Activated naive CD4-positive, alpha-beta T cell treated with anti-CD3 and anti-CD28 coated beads, Interleukin-2, amount 50 U/mL, for 72 hours (primary cell): ENCODE measurements around the gene ZNF398. TPM values are rescaled to one million over a fixed set of nuclear protein-coding genes. Genes with fewer than 3 reads are reported as not detected.

Experiments used
- ATAC-seq, 2 donors: fragments of 150-1000 bp; cut with Tn5 transposase; 2 replicates each; pipeline ENCODE4 v1.10.0; 2021; ENCODE audit warnings: mild to moderate bottlenecking in 2 of 2, moderate library complexity in 2 of 2
- DNase-seq, 2 donors: peaks; one replicate each; pipeline ENCODE4 v3.0.0; 2021 to 2022; ENCODE audit warnings: low spot score in 2 of 2
- H3K27ac Mint-ChIP-seq, 2 donors: one replicate each; pipeline ENCODE4 v1.8.0; 2022; ENCODE audit warnings: mild to moderate bottlenecking in 2 of 2, mixed read lengths in 2 of 2
- H3K36me3 Mint-ChIP-seq, 2 donors: one replicate each; pipeline ENCODE4 v1.8.0; 2022; ENCODE audit warnings: mixed read lengths in 2 of 2
- H3K9me3 Mint-ChIP-seq, 2 donors: one replicate each; pipeline ENCODE4 v1.8.0; 2022; ENCODE audit warnings: mixed read lengths in 2 of 2
- total RNA-seq, 2 donors: library from RNA; stranded (reverse); gene quantifications; one replicate each; pipeline ENCODE4 v1.2.3, GENCODE V29; 2022

The ZNF398 gene
- total RNA-seq, 2 donors from 2014 or later: 6.6 to 8.7 TPM

DNA sequence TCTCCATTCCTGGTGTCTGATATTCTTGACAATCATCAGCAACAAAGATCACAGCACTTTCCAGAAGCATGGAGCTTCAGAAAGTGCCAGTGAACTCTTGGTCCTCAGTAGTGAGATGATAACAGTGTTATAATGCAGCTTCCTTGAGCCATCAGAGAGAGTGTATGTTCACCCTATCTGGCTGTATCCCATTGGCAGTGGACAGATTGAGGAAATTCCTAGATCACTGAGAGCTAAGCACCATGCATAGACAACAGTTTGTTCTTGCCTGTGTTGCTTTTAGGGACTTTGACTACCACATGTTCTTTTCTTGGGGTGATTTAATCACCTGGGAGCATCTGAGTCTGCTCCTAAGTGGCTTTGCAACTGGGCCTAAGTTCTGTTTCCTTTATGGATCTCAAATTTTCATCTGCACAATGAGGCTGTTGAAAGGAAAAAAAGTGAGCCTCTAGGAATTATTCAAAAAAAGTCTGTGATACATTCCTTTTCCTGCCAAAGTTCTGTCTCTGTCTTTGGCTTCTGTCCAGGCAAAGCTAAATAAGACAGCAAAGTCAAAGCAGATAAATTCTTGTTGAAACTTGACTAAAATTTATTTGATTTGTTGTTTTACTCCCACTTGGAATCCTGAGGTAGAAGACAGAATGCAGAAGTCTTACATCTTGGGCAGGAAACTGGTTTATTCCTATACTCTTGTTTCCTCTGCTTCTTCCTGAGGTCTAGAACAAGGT, 33.6 kb downstream of the ZNF398 start:
- Mint-ChIP-seq H3K9me3 (no peaks in the 10 kb centered on the region), H3K36me3 (peaks cover 15 to 19% of the 10 kb centered on the region in 2 donors), H3K27ac (peak overlapping the region in 1 of 2 donors; percentile 65)
- no peak for ATAC-seq
- DNase-seq: no peak

DNA sequence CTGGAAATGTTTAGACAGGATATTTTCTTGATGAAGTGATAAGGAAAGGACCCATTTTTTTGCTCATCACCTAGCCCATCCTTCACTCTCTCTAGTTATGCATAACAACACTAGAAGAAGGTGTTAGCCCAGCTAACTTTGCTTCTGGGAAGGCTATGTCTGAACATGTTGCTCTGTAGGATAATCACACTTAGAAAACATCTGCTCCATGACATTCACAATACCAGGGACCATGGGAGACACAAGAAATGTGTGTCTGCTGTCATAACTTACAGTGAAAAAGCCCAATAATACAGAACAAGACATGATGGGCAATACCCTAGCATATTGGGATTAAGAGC, 34.2 kb downstream of the ZNF398 start:
- ATAC-seq (no peak), DNase-seq (no peak)
- peaks cover 15 to 17% of the 10 kb centered on the region in 2 donors for H3K36me3 Mint-ChIP-seq
- no peaks in the 10 kb centered on the region for H3K9me3 Mint-ChIP-seq
- H3K27ac Mint-ChIP-seq: peak overlapping the region; percentile 41 to 65

DNA sequence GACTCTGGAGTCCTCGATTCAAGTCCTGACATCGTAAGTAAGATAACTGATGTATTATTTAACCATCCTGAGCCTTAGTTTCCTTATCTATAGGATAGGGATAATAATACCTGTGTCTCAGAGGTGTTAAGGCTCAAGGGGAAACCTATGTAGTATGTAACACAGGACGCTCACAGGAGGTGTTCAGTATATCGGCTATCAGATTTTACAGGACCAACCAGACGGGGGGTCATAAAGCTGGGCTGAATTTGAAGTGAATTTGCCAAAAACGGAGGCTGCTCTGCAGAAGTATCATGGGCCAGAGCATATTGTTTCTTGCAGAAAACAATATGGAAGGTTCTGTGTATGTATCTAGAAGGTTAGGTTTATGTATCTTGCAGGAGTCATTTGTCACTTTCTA, 37.0 kb downstream of the ZNF398 start:
- H3K36me3 Mint-ChIP-seq: peaks cover 0 to 8% of the 10 kb centered on the region in 2 donors
- ATAC-seq: no peak
- no peak for DNase-seq
- H3K9me3 Mint-ChIP-seq: no peaks in the 10 kb centered on the region
- peak overlapping the region in 1 of 2 donors; percentile 48 for H3K27ac Mint-ChIP-seq

DNA sequence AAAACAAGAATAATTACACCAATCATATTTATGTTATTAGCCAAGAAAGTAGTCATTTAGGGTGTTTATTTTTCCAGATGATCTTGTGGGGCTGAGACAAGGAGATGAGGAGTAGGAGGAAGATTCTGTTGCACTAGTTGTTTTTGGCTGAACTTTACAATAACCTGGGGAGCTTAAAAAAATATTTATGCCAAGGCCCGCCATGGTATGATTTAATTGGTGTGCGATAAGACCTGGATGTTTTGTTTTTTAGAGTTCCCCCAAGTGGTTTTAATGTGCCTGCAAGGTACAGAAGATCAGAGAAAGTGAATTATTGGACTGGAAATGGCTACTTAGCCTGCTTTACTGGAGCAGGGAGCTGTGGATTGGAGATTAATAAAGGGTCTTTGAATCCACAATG, 41.0 kb downstream of the ZNF398 start:
- Mint-ChIP-seq H3K9me3 (no peaks in the 10 kb centered on the region), H3K27ac (no peak overlapping the region), H3K36me3 (no peaks in the 10 kb centered on the region)
- DNase-seq: no peak
- no peak for ATAC-seq

DNA sequence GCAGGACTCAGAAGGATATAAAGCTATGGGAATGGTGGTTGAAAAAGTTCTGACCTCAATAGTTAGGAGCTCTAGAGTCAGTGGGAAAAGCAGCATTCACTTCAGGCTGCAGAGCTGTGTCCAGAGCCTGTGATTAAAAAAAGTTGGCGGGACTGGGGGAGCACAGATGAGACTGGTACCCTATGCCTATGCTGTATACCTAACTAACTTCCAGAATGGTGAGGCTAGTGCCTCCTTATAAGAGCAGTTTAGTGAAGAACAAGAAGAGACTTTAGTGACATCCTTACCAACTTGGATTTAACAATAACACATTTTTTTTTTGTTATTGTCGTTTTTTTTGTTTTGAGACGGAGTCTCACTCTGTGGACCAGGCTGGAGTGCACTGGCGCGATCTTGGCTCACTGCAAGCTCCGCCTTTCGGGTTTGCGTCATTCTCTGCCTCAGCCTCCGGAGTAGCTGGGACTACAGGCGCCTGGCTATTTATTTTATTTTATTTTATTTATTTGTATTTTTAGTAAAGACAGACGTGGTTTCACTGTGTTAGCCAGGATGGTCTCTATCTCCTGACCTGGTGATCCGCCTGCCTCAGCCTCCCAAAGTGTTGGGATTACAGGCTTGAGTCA, 41.5 kb downstream of the ZNF398 start:
- no peak for DNase-seq
- H3K27ac Mint-ChIP-seq: no peak overlapping the region
- H3K9me3 Mint-ChIP-seq: no peaks in the 10 kb centered on the region
- ATAC-seq: no peak
- no peaks in the 10 kb centered on the region for H3K36me3 Mint-ChIP-seq

DNA sequence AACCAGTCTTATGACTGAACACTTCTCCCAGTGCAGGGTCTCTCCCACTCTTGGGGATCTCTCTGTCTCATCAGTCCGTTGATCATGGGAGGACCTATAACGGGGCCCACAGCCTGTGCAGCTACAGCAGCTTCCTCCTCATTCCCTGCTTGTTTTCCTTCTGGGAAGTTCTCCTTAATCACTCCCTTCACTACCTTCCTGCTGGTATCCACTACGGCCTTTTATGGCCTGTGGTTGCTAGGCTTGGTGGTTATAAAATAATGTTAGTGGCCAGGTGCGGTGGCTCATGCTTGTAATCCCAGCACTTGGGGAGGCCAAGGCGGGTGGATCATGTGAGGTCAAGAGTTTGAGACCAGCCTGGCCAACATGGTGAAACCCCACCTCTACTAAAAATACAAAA, 44.6 kb downstream of the ZNF398 start:
- ATAC-seq: no peak
- Mint-ChIP-seq H3K27ac (peak overlapping the region in 1 of 2 donors; percentile 65), H3K9me3 (no peaks in the 10 kb centered on the region), H3K36me3 (peaks cover 9 to 10% of the 10 kb centered on the region in 2 donors)
- no peak for DNase-seq

DNA sequence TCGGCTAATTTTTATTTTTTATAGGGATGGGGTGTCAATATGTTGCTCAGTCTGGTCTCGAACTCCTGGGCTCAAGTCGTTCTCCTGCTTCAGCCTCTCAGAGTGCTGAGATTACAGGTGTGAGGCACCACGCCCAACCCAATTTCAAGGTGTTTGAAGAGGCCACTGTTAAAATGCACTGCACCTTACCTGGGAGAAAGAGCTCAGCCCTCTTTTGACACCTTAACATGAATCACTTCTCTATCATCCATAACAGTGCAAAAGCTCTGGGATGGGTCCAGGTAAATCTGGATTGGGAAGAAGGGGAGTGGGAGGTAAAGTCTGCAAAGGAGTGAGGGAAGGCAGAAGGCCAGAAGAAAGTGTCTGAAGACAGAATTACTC, 47.5 kb downstream of the ZNF398 start:
- Mint-ChIP-seq H3K27ac (peak overlapping the region; percentile 82 to 90), H3K36me3 (peaks cover 31 to 35% of the 10 kb centered on the region in 2 donors), H3K9me3 (no peaks in the 10 kb centered on the region)
- no peak for ATAC-seq
- no peak for DNase-seq

DNA sequence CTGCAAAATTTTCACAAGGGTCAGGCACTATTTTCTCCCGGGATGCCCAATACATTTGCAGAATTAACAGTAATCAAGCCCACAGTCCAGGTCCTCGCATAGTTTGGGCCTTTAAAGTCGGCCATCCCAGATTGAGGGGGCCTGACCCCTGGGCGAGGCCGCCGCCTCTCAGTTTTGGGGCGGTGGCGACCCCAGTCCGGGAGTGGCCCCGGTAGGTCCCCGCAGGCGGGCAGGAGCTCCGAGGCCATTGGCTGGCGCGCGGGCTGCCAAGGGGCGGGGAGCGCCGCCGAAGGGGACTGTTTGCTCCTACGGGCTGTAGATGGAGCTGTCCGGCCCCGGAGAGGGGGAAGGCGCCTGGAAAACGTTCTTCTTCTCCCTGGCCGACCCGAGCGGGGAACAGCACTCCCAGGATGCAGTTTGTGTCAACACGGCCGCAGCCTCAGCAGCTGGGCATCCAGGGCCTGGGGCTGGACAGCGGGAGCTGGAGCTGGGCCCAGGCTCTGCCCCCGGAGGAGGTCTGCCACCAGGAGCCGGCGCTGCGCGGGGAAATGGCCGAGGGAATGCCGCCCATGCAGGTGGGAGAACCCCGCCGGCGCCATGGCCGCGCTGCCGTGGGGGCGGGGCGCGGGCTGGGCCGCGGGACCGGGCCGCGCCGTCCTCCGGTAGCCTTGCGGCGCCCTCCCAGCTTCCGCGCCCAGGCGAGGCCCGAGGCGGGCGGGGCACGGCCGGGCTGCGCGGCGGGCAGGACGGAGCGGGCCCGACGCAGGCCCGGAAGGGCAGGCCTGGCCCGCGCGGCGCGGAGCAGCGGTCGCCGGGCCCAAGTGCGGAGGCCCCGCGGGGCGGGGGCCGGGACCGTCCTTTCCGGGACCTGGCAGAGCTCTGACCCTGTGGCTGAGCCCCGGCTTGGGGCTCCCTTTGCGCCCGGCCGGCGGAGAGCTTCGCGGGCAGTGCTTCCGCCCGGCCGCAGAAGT, 48.2 kb downstream of the ZNF398 start, which contains the start of gene ZNF282:
ZNF282 (plus strand) TSS at position 367 of the 971 bp plus-strand sequence; CDS start at position 411, 44 bp downstream.
- peak; percentile 84 to 86 for DNase-seq
- peak; percentile 94 to 96 for ATAC-seq
- Mint-ChIP-seq H3K27ac (peak within 1 kb of the TSS; percentile 90 to 99), H3K36me3 (peaks cover 38 to 42% of the 10 kb centered on the region in 2 donors), H3K9me3 (no peaks in the 10 kb centered on the region)

DNA sequence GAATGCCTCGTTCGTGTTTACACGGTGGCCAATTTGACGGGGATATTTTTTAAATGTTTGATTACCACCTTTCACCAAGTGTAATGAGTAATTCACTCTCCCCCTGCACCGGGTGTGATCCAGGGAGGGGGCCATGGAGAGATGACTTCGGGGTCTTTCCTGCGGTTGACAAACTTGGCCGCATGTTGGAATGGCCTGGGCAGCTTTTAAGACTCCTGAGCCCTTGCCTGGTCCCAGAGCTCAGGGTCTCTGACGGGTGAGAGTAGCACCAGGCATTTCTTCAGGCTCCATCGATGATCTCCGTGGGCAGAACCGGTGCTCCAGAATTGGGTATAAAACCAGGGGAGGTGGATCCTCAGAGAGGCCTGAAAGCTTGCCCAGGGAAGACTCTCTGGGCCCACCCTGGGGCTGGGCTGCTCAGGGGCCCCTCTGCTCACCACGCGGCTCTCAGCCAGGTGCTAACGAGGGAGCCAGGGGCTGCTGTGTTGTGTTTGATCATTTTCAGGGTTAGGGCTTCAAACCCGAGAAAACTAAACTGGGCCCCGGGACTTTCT, 49.0 kb downstream of the ZNF398 start:
- Mint-ChIP-seq H3K36me3 (peaks cover 45 to 50% of the 10 kb centered on the region in 2 donors), H3K27ac (peak overlapping the region; percentile 90 to 99), H3K9me3 (no peaks in the 10 kb centered on the region)
- DNase-seq (peak in 1 of 2 donors; percentile 16), ATAC-seq (peak; percentile 3 to 13)

DNA sequence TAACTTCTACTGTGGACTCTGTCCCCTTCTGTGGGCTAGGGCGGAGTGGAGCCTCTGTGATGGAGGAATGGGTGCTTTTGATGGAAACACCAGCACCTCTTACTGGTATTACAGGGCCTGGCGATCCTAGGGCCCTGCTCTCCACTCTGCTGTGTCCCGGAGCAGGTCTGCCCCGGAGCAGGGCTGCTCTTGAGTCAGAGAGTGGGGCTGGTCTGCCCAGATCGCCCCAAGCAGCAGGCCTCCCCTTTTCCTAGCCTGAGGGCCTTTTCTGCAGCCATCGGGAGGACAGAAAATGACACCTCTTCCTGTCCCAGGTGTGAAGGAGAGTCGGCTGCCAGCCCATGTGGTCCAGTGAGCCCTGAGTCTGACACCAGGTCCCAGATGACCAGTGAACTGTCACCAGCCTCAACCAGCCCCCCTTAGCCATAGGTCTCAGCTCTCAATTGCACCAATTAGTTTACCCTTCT, 49.5 kb downstream of the ZNF398 start:
- ATAC-seq: peak; percentile 2 to 7
- H3K36me3 Mint-ChIP-seq: peaks cover 49 to 55% of the 10 kb centered on the region in 2 donors
- DNase-seq: no peak
- no peaks in the 10 kb centered on the region for H3K9me3 Mint-ChIP-seq
- peak overlapping the region; percentile 90 to 99 for H3K27ac Mint-ChIP-seq

DNA sequence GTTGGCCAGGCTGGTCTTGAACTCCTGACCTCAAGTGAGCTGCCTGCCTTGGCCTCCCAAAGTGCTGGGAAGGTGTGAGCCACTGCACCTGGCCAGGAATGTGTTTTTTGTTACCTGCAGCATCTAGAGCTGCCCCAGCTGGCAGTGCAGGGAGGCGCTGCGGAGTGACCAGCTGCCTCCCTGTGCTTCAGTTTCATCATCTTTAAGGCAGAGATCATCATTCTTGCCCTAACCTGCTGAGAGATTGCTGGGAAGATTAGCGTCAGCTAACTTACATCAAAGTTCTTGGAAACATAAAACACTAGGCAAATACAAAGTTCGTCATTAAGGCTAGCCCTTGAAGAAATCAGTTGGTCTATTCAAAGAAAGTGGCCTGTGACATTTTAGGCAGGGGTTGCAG, 50.4 kb downstream of the ZNF398 start:
- H3K36me3 Mint-ChIP-seq: peaks cover 52 to 60% of the 10 kb centered on the region in 2 donors
- no peak for DNase-seq
- peak overlapping the region in 1 of 2 donors; percentile 90 for H3K27ac Mint-ChIP-seq
- no peaks in the 10 kb centered on the region for H3K9me3 Mint-ChIP-seq
- no peak for ATAC-seq

DNA sequence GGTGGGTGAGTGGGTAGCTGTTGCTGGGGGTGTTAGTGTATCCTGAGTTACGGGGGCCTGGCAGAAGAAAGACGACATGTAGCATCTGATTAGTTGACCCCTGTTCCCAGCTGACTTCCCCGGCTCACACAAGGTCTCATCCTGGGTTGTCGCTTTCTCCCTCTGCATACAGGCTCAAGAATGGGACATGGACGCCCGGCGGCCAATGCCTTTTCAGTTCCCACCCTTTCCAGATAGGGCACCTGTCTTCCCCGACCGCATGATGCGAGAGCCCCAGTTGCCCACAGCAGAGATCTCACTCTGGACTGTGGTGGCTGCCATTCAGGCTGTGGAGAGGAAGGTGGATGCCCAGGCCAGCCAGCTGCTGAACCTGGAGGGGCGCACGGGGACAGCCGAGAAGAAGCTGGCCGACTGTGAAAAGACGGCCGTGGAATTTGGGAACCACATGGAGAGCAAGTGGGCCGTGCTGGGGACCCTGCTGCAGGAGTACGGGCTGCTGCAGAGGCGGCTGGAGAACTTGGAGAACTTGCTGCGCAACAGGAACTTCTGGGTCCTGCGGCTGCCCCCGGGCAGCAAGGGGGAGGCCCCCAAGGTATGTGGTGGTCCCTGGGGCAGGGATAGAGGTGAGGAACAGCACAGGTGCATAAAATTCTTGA, 51.0 kb downstream of the ZNF398 start:
- ATAC-seq (no peak), DNase-seq (no peak)
- no peak overlapping the region for H3K27ac Mint-ChIP-seq
- no peaks in the 10 kb centered on the region for H3K9me3 Mint-ChIP-seq
- peaks cover 58 to 66% of the 10 kb centered on the region in 2 donors for H3K36me3 Mint-ChIP-seq

DNA sequence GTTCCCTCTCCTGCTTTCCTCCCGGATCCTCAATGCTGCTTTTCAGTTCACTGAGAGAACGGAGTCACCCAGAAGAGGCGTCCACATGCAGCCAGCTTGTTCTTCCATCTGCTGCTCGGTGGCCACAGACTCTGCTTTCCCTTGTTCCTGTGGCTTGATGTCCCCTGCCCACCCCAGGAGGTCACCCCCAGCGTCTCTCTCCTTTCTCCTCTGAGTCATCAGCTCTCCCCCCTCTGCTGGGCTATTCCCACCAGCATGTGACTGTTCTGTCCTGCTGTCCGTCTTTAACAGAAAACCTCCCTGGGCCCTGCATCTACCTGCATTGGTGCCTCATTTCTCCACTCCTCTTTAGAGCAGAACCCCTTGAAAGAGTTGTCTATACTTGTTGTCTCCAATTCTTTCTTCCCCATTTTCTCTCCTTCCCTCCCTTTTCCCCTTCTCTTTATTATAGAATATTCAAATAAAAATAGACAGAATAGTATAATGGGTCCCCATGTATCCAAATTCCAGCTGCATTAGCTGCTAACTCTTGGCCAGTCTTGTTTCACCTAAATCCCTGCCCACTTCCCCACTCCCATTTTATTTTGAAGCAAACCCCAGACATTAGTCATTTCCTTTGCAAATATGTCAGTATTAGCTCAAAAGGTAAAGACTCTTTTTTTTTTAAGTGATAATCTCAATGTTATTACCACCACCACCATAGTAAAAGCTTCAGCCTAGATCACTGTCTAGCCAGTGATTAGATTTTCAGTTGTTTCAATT, 52.2 kb downstream of the ZNF398 start:
- H3K27ac Mint-ChIP-seq: peak overlapping the region in 1 of 2 donors; percentile 19
- ATAC-seq (no peak), DNase-seq (no peak)
- no peaks in the 10 kb centered on the region for H3K9me3 Mint-ChIP-seq
- H3K36me3 Mint-ChIP-seq: peaks cover 67 to 75% of the 10 kb centered on the region in 2 donors

DNA sequence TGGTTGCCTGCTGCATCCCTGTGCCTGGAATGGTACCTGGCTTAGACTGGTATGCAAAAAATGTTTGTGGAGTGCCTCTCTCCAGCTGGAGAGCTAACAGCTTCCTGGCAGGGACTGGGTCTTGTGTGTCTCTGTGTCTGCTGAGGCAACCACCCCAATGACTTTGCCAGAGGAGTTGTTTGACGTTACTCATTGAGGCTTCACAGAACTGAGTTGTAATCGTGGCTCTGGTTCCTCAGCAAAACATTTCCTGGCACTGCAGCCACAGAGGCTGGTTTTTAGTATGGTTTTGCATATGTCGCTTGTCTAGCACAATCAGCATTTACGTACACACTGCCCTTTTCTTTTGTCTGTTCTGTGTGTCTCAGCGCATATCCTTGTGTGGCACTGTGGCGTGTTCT, 55.6 kb downstream of the ZNF398 start:
- H3K27ac Mint-ChIP-seq: peak overlapping the region; percentile 69 to 93
- no peaks in the 10 kb centered on the region for H3K9me3 Mint-ChIP-seq
- peak; percentile 77 to 90 for ATAC-seq
- DNase-seq: peak in 1 of 2 donors; percentile 19
- peaks cover 62 to 68% of the 10 kb centered on the region in 2 donors for H3K36me3 Mint-ChIP-seq

DNA sequence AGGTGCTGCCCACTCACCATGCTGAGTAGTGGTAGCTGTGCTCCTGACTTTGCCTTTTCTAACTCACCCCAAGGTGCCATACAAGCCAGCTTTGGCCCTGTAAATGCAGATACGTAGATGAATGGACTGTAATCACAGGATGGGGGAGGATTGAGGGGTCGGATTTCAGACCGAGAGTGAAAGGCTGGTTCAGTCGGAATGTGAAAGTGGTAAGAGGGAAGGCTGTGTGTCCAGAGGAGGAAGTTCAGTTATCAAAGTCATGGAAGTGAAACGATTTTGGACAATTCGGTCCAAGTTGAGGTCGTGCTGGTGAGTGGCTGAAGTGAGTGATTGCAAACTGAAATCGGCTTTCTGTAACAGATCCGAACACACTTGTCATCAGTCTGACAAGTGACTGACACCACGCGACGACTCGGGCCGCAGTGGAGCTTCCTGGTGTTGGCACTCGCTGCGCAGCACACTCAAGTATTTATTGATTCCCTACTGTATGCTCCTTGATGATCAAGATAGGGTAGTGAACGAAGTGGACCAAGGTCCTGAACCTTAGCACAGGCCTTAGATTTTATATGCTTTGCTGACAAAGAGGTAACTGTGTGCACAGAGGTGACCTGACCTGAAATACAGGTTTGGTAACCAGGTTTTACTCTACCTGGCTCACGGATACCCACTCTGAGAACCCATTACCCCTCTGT, 58.6 kb downstream of the ZNF398 start:
- DNase-seq (no peak), ATAC-seq (no peak)
- Mint-ChIP-seq H3K27ac (no peak overlapping the region), H3K36me3 (peaks cover 47 to 55% of the 10 kb centered on the region in 2 donors), H3K9me3 (no peaks in the 10 kb centered on the region)
